ENCODE data around the gene IL10. TPM values are rescaled to one million over a fixed set of nuclear protein-coding genes. Genes with fewer than 3 reads are reported as not detected.

IL10 gene
- total RNA-seq, 1 donor from 2014 or later, result not detected

- Mint-ChIP-seq H3K4me1 (ENCODE audit: unreplicated experiment) (no peaks in the 10 kb centered on the region), H3K36me3 (ENCODE audit: unreplicated experiment) (no peaks in the 10 kb centered on the region), H3K27ac (ENCODE audit: unreplicated experiment) (no peak overlapping the region), H3K4me3 (ENCODE audit: unreplicated experiment) (no peak overlapping the region), H3K27me3 (ENCODE audit: unreplicated experiment) (peaks cover 36% of the 10 kb centered on the region), H3K9me3 (ENCODE audit: unreplicated experiment) (no peaks in the 10 kb centered on the region)
- TF ChIP-seq, protein P1, sequence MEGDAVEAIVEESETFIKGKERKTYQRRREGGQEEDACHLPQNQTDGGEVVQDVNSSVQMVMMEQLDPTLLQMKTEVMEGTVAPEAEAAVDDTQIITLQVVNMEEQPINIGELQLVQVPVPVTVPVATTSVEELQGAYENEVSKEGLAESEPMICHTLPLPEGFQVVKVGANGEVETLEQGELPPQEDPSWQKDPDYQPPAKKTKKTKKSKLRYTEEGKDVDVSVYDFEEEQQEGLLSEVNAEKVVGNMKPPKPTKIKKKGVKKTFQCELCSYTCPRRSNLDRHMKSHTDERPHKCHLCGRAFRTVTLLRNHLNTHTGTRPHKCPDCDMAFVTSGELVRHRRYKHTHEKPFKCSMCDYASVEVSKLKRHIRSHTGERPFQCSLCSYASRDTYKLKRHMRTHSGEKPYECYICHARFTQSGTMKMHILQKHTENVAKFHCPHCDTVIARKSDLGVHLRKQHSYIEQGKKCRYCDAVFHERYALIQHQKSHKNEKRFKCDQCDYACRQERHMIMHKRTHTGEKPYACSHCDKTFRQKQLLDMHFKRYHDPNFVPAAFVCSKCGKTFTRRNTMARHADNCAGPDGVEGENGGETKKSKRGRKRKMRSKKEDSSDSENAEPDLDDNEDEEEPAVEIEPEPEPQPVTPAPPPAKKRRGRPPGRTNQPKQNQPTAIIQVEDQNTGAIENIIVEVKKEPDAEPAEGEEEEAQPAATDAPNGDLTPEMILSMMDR (IDR thresholded peaks at IDR 0.05), result no peak
- DNase-seq (ENCODE audit: extremely low spot score, unreplicated experiment), result no peak
These were observed 31.0 kb upstream of the IL10 start for GRCh38 chr1:206803221-206803730.

GRCh38 chr1:206802401-206802800, 30.1 kb upstream of the IL10 start:
- Mint-ChIP-seq H3K27ac (ENCODE audit: unreplicated experiment) (no peak overlapping the region), H3K4me1 (ENCODE audit: unreplicated experiment) (no peaks in the 10 kb centered on the region), H3K9me3 (ENCODE audit: unreplicated experiment) (no peaks in the 10 kb centered on the region), H3K27me3 (ENCODE audit: unreplicated experiment) (peaks cover 32% of the 10 kb centered on the region), H3K36me3 (ENCODE audit: unreplicated experiment) (no peaks in the 10 kb centered on the region), H3K4me3 (ENCODE audit: unreplicated experiment) (no peak overlapping the region)
- TF ChIP-seq, protein P1 (IDR thresholded peaks at IDR 0.05), result no peak
- DNase-seq (ENCODE audit: extremely low spot score, unreplicated experiment), result no peak

DNA sequence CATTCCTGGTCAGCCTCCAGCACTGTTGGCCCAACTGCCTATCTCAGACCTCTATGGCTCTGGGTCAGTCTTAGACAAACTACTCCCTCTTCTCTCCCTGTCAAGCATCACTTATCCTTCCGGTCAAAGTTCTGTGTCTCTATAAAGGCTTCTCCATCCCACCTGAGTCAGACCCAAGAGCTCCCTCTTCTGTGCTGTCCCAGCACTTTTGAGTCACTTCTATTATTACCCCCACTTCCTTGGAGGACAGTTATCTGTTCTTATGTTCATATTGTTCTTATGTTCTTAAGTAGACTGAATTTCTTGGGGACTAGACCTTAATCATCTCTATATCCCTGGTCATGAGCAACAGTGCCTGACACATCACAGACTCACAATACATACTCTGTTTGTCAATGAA, 29.2 kb upstream of the IL10 start:
- Mint-ChIP-seq H3K27me3 (ENCODE audit: unreplicated experiment) (peaks cover 29% of the 10 kb centered on the region), H3K9me3 (ENCODE audit: unreplicated experiment) (no peaks in the 10 kb centered on the region), H3K27ac (ENCODE audit: unreplicated experiment) (no peak overlapping the region), H3K4me1 (ENCODE audit: unreplicated experiment) (no peaks in the 10 kb centered on the region), H3K4me3 (ENCODE audit: unreplicated experiment) (no peak overlapping the region), H3K36me3 (ENCODE audit: unreplicated experiment) (no peaks in the 10 kb centered on the region)
- no peak for DNase-seq (ENCODE audit: extremely low spot score, unreplicated experiment)
- TF ChIP-seq, protein P1 (IDR thresholded peaks at IDR 0.05), result no peak

GRCh38 chr1:206800891-206801290, 28.6 kb upstream of the IL10 start:
- H3K4me1 Mint-ChIP-seq (ENCODE audit: unreplicated experiment), result no peaks in the 10 kb centered on the region
- TF ChIP-seq, protein P1 (IDR thresholded peaks at IDR 0.05), result no peak
- no peak for DNase-seq (ENCODE audit: extremely low spot score, unreplicated experiment)
- peaks cover 24% of the 10 kb centered on the region for H3K27me3 Mint-ChIP-seq (ENCODE audit: unreplicated experiment)
- H3K9me3 Mint-ChIP-seq (ENCODE audit: unreplicated experiment), result no peaks in the 10 kb centered on the region
- no peaks in the 10 kb centered on the region for H3K36me3 Mint-ChIP-seq (ENCODE audit: unreplicated experiment)
- no peak overlapping the region for H3K4me3 Mint-ChIP-seq (ENCODE audit: unreplicated experiment)
- no peak overlapping the region for H3K27ac Mint-ChIP-seq (ENCODE audit: unreplicated experiment)

- no peak for DNase-seq (ENCODE audit: extremely low spot score, unreplicated experiment)
- no peak overlapping the region for H3K4me3 Mint-ChIP-seq (ENCODE audit: unreplicated experiment)
- TF ChIP-seq, protein P1 (IDR thresholded peaks at IDR 0.05), result no peak
- H3K4me1 Mint-ChIP-seq (ENCODE audit: unreplicated experiment), result no peaks in the 10 kb centered on the region
- H3K9me3 Mint-ChIP-seq (ENCODE audit: unreplicated experiment), result no peaks in the 10 kb centered on the region
- H3K36me3 Mint-ChIP-seq (ENCODE audit: unreplicated experiment), result no peaks in the 10 kb centered on the region
- peaks cover 23% of the 10 kb centered on the region for H3K27me3 Mint-ChIP-seq (ENCODE audit: unreplicated experiment)
- no peak overlapping the region for H3K27ac Mint-ChIP-seq (ENCODE audit: unreplicated experiment)
These were observed 28.1 kb upstream of the IL10 start for GRCh38 chr1:206800411-206800810.
